AG04450 (cell line): ENCODE results near the gene SP110. TPM values are rescaled to one million over a fixed set of nuclear protein-coding genes. Genes with fewer than 3 reads are reported as not detected.

Source experiments
- CTCF ChIA-PET: fragments of 300-600, 350-600 bp; formaldehyde crosslinking; extraction: SDS; loops from one replicate; lab custom pipeline; 2022; ENCODE audit warnings: antibody characterized with exemption, inconsistent platforms; lab: Charles Lee
- POLR2A ChIA-PET: fragments of 350-600 bp; formaldehyde crosslinking; extraction: SDS; loops from one replicate; lab custom pipeline; 2021; ENCODE audit warnings: antibody characterized with exemption, inconsistent platforms; lab: Yijun Ruan, JAX
- DNase-seq: peaks from one replicate; pipeline ENCODE4 v3.0.0-alpha.2; 2011; ENCODE audit warnings: low read depth, low spot score
- H3K27ac ChIP-seq: one replicate; pipeline ENCODE4 v1.5.1; 2012; ENCODE audit warnings: low read depth, low read length, control low read depth
- H3K27me3 ChIP-seq: one replicate; pipeline ENCODE4 v1.6.0; 2012; ENCODE audit warnings: low read length; ENCODE audit not compliant: control insufficient read depth, insufficient read depth
- H3K4me3 ChIP-seq: 2 replicates; pipeline ENCODE4 v1.5.1; 2011; ENCODE audit warnings: mild to moderate bottlenecking, low read depth, low read length, control low read depth
- H3K9me3 ChIP-seq: 2 replicates; pipeline ENCODE4 v1.5.1; 2012; ENCODE audit warnings: low read length; ENCODE audit not compliant: control insufficient read depth, insufficient read depth
- polyA plus RNA-seq: library from polyadenylated mRNA; depleted of rRNA; stranded (reverse); fragments of >200 nt; gene quantifications from 2 replicates; pipeline ENCODE4 v1.2.3, GENCODE V29; 2011
- TF ChIP-seq, protein P1 (sequence below): IDR thresholded peaks from 2 replicates; pipeline ENCODE4 v1.5.1; 2011; ENCODE audit warnings: low read depth, low read length, control low read depth, inconsistent platforms

SP110 gene
- polyA plus RNA-seq, 1 experiment, result 7.8 TPM

DNA sequence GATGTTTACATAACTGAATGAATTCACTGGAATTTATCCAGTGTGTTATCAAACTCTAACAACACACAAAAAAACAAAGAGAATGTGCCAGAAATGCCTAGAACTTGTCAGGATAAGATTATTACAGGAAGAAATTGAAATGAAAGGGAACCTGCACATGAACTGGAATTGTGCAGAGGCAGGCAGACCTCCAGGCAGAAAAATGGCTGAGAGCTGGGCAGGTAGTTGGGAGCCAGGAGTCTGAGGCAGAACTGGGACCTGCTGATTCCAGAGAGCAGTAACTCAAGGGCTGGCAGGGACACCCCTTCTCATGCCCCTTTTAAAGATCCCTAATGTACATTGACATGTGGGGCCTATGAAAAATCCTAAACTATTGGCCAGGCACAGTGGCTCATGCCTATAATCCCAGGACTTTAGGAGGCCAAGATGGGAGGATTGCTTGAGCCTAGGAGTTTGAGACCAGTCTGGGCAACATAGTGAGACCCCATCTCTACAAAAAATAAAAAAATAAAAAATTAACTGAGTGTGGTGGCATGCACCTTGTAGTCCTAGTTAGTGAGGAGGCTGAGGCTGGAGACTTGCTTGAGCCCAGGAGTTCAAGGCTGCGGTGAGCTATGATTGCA lies 674 bp upstream of the SP110 start:
- POLR2A ChIA-PET, result no interaction called here

DNA sequence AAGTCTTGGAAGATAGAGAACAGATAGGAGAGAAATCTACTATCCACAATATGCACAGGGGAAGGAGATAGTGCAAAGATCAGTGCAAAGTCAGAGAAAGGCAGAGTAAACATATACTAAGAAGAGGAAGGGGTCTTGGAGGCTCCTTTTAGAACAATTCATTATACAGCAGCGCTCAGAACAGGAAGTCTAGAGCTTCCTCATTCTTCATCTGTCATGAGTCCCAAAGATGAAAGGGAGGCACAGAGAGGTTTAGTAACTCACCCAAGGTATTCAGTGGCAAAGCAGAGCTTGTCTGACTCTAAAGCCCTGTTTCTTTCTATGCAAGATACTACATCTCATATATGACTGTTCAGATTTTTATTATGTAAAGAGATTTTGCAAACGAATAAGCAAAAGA lies 1.4 kb downstream of the SP110 start:
- no peak overlapping the region for H3K27ac ChIP-seq
- CTCF ChIA-PET, result interaction anchor here (1.4 kb wide), 1 partner anchor 59 kb away, joined by 3 read pairs; no protein-coding TSS in a partner anchor
- H3K27me3 ChIP-seq, result no peaks in the 10 kb centered on the region
- no peaks in the 10 kb centered on the region for H3K9me3 ChIP-seq
- H3K4me3 ChIP-seq, result no peak overlapping the region
- POLR2A ChIA-PET, result no interaction called here
- TF ChIP-seq, protein P1, sequence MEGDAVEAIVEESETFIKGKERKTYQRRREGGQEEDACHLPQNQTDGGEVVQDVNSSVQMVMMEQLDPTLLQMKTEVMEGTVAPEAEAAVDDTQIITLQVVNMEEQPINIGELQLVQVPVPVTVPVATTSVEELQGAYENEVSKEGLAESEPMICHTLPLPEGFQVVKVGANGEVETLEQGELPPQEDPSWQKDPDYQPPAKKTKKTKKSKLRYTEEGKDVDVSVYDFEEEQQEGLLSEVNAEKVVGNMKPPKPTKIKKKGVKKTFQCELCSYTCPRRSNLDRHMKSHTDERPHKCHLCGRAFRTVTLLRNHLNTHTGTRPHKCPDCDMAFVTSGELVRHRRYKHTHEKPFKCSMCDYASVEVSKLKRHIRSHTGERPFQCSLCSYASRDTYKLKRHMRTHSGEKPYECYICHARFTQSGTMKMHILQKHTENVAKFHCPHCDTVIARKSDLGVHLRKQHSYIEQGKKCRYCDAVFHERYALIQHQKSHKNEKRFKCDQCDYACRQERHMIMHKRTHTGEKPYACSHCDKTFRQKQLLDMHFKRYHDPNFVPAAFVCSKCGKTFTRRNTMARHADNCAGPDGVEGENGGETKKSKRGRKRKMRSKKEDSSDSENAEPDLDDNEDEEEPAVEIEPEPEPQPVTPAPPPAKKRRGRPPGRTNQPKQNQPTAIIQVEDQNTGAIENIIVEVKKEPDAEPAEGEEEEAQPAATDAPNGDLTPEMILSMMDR, result no peak
- no peak for DNase-seq

More for the DNA sequence above, 674 bp upstream of the SP110 start:
- no peak for DNase-seq
- TF ChIP-seq, protein P1, result no peak
- H3K27ac ChIP-seq, result peak overlapping the region; percentile 67
- CTCF ChIA-PET, result interaction anchor here (1.5 kb wide), 1 partner anchor 390 kb away, joined by 3 read pairs; no protein-coding TSS in a partner anchor
- peak overlapping the region; percentile 84 for H3K4me3 ChIP-seq
- no peaks in the 10 kb centered on the region for H3K27me3 ChIP-seq
- no peaks in the 10 kb centered on the region for H3K9me3 ChIP-seq

DNA sequence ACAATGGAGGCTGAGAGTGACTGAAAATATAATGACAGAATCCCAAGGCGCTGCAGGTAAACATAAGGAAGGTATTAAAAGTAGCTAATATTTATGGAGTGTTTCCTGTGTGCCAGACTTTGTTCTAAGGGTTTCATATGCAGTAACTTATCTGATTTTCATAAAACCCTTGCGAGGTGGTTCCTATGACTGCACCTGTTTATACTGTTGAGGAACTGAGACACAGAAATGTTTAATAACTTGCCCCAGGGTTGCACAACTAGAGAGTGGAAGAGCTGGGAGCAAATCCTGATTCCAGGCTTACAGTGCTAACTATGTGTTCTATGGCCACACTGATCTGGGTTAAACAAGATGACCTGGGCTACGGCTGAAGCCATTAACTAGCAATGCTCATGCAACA lies 2.4 kb downstream of the SP110 start:
- TF ChIP-seq, protein P1, result no peak
- H3K27ac ChIP-seq, result no peak overlapping the region
- ChIA-PET POLR2A (interaction anchor here (0.6 kb wide), 1 partner anchor 19 kb away, joined by 8 read pairs; no protein-coding TSS in a partner anchor), CTCF (no interaction called here)
- no peak overlapping the region for H3K4me3 ChIP-seq
- no peak for DNase-seq
- no peaks in the 10 kb centered on the region for H3K9me3 ChIP-seq
- no peaks in the 10 kb centered on the region for H3K27me3 ChIP-seq

DNA sequence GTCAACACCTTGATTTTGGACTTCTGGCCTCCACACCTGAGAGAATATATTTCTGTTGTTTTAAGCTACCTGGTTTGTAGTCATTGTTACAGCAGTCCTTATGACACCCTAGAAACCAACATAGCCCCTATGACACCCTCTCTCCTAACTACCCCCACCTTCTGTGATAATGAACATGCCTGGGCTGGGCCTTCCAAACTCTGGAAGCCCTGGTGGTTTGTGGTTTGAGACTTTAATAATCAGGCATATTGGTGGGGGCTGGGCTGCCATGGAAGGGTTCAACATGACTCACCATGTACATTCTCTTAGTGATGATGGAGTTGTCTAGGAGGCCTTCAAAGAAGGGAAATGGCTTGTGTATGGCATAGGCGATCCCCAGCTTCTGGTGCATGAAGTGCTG lies 3.3 kb downstream of the SP110 start:
- CTCF ChIA-PET, result interaction anchor here (0.8 kb wide), 1 partner anchor 57 kb away, joined by 5 read pairs; no protein-coding TSS in a partner anchor
- DNase-seq, result no peak
- Histone ChIP-seq H3K27me3 (no peaks in the 10 kb centered on the region), H3K9me3 (no peaks in the 10 kb centered on the region), H3K27ac (no peak overlapping the region), H3K4me3 (no peak overlapping the region)
- POLR2A ChIA-PET, result no interaction called here
- TF ChIP-seq, protein P1, result no peak

DNA sequence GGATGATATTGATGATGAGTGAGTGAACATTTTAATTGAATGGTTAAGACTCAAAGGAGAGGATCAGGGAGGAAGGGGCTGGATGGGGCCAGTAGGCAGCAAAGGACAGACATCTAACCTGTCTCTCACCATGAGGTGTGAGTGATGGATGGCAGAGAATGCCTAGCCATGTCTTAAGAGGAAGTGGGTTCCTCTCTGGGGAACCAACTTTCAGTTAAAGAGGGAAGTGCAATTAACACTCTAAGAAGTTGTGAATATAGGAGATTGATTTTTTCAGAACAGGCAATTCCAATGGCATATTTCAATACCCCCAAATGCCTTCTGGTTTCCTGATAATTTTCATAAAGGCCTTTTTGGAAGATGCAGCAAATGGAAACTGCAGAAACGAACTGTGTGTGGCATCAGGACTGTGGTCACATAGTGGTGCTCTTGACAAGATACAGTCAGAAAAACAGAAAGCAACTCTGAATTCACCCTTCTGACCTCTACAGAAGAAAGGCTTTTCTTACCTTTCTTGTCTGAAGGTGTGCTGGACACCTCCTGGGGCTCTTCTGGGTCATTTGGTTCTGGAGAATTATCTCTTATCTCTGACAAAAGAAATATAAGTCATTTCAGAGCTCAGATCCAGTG lies 10.2 kb downstream of the SP110 start:
- Histone ChIP-seq H3K4me3 (no peak overlapping the region), H3K27me3 (no peaks in the 10 kb centered on the region), H3K27ac (no peak overlapping the region), H3K9me3 (no peaks in the 10 kb centered on the region)
- ChIA-PET POLR2A (no interaction called here), CTCF (interaction anchor here (1.4 kb wide), 1 partner anchor 49 kb away, joined by 3 read pairs; no protein-coding TSS in a partner anchor)
- TF ChIP-seq, protein P1, result no peak
- DNase-seq, result no peak
